ENCODE data around the gene ATOSA.

Gene ATOSA

DNA sequence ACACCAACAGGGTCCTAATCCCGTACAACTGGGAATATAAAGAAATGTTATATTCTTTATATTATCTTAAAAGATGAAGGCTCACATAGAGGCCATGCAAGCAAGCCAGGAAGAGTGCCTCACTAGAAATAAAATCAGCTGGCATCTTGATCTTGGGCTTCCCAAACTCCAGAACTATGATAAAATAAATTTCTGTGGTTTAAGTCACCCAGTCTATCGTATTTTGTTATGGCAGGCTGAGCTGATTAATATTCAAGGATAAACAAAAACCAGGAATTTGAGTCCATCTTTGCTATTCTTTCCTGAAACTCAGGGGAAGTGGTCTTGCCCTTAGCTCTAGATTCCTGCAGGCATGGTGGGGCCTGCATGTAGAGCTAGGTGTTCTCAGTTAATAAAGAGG lies 42.7 kb downstream of the ATOSA start:
- TF ChIP-seq, protein P1, sequence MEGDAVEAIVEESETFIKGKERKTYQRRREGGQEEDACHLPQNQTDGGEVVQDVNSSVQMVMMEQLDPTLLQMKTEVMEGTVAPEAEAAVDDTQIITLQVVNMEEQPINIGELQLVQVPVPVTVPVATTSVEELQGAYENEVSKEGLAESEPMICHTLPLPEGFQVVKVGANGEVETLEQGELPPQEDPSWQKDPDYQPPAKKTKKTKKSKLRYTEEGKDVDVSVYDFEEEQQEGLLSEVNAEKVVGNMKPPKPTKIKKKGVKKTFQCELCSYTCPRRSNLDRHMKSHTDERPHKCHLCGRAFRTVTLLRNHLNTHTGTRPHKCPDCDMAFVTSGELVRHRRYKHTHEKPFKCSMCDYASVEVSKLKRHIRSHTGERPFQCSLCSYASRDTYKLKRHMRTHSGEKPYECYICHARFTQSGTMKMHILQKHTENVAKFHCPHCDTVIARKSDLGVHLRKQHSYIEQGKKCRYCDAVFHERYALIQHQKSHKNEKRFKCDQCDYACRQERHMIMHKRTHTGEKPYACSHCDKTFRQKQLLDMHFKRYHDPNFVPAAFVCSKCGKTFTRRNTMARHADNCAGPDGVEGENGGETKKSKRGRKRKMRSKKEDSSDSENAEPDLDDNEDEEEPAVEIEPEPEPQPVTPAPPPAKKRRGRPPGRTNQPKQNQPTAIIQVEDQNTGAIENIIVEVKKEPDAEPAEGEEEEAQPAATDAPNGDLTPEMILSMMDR (IDR thresholded peaks at IDR 0.05; ENCODE audit: low read depth, low read length) = no peak
- no peak for DNase-seq (ENCODE audit: extremely low read depth, low read depth)

DNA sequence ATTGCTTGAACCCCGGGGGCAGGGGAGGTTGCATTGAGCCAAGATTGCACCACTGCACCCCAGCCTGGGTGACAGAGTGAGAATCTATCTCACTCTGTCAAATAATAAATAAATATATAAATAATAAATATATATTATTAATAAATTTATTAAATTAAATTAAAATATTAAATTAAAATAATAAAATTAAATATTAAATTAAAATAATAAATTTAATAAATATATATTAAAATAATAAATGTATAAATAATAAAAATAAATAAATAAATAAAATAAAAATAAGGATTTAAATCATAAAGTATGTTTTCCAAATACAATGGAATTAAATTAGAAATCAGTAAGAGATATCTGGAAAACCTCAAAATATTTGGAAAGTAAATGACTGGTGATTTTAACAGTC lies 43.3 kb downstream of the ATOSA start:
- TF ChIP-seq, protein P1 (IDR thresholded peaks at IDR 0.05; ENCODE audit: low read depth, low read length) = no peak
- DNase-seq (ENCODE audit: extremely low read depth, low read depth) = no peak
